GM18951 (cell line): ENCODE measurements around the gene NCAM1.

ENCODE experiments used
- POLR2A ChIP-seq: IDR thresholded peaks from 4 replicates; pipeline ENCODE4 v1.6.1; 2011; ENCODE audit warnings: mild to moderate bottlenecking; ENCODE audit not compliant: insufficient read length, insufficient read depth; ENCODE audit errors: extremely low read depth
- in situ Hi-C: fragments of 300-500 bp; cut with MboI; formaldehyde crosslinking; loops from one replicate; pipeline ENCODE4 v1.12.0; 2022; ENCODE audit warnings: low sequenced_read_pairs, mixed read lengths, inconsistent platforms; ENCODE audit not compliant: unreplicated experiment

Gene NCAM1

DNA sequence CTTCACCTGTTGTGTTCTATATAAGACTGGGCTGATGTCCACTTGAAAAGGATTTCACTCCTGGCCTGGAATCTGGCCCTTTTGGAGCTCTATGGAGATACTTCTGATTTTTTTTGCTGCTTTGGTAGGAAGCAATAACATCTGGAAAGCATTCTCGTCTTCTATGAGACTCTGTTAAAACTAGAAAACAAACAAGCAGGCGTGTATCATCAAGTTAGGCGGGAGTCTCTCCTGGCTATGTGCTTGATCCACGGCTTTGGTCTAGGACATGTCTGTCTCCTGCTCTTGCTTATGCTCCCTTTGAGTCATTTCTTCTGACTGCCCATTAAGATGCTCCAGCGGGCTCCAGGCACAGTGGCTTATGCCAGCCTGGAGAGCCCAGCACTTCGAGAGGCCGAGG lies 231.8 kb downstream of the NCAM1 start:
- in situ Hi-C loops: no loop called here
- TF ChIP-seq POLR2A: no peak

DNA sequence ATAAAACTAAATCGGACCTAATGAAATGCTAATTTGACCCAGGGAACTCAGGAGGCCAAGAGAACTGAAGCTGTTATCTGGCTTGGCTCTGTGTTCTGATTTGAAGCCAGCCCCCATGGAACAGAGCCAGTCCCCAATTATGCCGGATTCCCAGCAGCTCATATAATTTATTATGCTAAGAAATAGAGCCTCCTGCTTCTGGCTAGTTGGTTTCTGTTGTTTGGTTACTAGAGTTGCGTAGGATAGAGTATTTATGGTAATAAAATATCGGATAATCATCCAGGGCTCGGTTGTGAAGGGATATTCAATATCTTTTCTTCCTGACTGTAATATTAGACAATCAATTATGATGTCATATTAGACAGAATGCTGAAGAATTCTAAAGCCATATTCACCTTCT lies 232.7 kb downstream of the NCAM1 start:
- in situ Hi-C loops: no loop called here
- TF ChIP-seq POLR2A: no peak

DNA sequence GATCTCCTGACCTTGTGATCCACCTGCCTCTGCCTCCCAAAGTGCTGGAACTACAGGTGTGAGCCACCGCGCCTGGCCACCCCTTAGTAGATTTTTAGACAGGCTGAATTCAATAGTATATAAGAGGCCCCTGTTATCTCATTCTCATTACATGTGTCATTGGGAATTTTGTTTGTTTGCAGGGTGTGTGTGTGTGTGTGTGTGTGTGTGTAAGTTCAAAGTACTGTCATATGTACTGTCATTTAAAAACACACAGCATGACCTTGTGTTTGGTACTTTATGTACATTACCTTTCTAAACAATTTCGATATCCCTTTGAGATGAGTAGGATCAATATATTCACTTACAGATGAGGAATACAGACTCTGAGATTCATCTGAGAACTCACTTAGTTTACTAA lies 234.5 kb downstream of the NCAM1 start:
- TF ChIP-seq POLR2A: no peak
- in situ Hi-C loops: no loop called here

DNA sequence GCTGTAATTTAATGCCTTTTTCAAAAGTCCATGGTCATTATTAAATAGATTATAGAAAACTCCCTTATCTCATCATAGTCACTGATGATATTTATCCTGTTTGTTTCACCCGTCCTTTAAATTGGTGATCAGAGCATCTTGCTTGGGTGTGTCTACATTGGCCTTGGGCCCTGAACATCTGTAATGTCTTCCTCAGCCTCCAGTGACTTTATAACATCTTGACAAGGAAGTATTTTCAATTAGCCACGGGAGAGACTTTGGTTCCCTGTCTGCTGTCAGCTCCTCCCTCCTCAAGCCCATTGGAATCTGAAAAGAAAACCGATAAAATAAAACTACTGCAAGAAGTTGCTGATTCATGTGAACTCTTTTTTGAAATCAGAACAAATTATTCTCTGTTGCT lies 236.2 kb downstream of the NCAM1 start:
- in situ Hi-C loops: no loop called here
- no peak for TF ChIP-seq POLR2A

DNA sequence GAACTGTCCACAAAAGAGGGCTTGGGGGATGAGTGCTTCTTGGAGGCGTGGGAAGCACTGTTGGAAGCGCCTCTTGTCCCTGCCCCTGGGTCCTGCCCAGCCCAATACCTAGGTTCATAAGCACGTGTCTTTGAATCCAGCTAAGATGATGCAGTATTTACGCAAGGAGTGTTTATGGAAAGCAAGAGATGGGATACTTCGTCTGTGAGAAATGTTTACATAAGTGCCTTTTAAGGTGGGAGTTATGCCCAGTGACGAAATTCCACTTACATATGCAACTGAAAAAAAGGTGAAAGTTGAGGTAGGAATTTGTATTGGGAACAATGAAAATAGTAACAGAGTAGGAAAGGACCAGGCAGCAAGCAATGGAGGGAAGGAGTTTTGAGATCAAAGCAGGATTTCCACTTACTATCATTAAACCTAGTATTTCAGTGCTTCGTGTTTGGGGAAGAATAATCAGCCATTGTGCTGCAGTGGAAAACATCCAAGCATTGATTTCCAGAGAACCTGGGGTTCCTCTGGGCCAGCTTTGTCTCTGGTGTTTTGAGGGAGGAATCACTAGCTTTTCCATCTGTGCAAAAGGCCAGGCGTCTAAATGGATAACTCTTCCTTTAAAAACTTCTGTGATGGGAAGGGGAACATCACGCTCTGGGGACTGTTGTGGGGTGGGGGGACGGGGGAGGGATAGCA lies 237.9 kb downstream of the NCAM1 start:
- in situ Hi-C loops: no loop called here
- no peak for TF ChIP-seq POLR2A

DNA sequence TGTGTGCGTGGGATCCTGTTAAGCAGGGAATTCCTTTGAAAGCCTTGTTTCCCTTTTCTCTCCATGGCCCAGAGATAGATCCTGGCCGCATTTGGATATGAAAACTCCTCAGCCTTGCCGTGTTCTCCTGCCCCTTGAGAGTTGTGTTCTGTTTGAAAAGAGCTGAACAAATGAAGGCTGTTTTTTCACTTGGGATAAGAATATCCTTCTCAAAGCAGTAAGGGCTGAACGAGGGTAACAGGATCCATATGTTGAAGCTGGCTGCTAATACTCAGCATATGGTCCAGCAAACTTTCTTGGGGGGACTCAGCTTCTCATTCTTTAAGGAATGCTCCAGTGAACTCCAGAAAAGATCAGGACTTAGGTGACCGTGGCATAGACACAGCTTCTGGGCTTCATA lies 238.6 kb downstream of the NCAM1 start:
- in situ Hi-C loops: no loop called here
- TF ChIP-seq POLR2A: no peak

DNA sequence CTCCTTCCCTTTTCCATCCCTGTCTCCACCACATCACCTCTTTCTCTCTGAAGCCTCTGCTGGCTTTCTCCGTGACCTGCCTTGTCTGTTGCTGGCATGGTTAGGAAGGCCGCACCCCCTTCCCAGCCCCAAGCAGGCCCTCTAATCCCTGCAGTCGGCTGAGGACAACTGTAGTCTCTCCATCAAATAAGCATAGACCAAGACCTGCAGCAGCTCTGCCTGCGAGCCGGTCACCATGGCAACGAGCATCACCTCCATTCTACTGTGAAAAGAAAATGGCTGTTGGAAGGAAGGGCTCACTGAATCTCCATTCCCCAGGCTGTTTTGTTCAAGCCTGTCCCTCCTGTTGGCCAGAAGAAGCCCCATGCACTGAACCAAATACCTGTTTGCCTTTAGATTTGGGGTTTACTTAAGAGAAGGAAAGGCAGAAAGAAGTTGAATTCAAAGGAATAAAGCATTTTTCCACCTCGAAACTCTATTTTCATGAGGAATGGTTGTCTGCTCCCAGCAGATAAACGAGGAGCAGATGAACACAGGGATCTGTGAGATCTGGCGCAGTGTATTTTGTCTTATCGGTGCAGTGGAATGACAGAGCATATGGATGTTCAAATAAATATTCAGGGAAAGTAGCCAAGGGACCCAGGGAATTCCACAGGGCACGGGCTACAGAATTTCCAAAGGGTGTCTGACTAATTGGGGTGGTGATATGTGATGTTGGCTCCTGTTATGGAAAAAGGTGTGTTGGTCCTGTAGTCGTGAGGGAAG lies 240.0 kb downstream of the NCAM1 start:
- no peak for TF ChIP-seq POLR2A
- in situ Hi-C loops: no loop called here

DNA sequence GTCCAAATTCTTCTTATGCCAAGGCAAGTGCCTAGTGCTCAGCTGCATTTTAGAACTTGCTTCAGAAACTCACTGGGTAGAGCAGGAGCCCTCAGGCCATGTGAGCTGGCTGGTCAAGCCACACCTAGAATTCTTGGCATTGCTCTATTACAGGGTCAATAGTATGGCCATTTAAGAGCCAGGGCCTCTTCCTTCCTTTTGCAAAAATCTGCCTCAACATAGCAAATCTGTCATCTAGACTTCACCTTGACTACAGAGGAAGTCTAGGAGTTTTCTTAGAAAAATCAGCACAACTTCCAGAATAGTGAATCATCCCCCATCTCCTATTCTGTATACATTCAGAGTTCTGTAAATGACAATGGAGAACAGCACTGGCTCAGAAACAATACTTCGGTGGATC lies 241.2 kb downstream of the NCAM1 start:
- TF ChIP-seq POLR2A: no peak

DNA sequence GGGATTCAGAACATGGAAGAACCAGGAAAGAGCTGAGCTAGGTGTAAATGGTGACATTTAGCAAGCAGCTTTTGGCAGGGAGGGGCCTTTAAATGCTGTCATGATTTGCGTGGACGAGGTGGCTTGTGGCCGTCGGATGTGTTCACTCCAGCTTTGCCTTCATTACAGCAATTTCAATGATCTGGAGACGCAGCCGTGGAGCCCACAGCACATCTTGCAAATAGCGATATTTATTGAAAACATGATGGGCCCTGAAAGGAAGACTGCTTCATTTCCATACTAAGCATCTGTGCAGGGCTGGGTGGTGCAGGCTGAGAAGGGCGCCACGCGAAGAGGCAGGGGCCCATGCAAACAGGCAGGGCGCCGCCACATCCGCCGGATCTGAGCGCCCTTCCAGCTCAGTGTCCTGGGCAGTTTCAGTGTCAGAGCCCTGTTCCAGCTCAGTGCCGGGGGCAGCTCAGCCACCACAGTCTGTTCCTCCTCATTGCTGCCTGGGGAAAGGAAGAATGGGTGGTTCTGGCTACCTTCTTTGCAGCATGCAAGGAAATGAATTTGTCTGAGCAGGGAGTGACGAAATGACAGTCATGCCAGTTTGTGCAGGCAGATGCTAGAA lies 242.0 kb downstream of the NCAM1 start:
- in situ Hi-C loops: no loop called here

More for the DNA sequence above, 241.2 kb downstream of the NCAM1 start:
- in situ Hi-C loops: no loop called here

DNA sequence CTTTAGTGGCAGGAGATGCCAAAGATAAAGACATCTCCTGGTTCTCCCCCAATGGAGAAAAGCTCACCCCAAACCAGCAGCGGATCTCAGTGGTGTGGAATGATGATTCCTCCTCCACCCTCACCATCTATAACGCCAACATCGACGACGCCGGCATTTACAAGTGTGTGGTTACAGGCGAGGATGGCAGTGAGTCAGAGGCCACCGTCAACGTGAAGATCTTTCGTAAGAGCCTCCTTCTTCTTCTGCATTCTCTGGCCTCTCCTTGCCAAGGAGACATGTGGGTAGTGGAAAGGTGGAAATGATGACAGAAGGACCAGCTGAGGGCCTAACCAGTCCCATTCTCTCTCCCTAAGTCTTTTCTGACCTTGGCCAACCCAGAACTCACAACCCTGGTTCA lies 243.1 kb downstream of the NCAM1 start:
- in situ Hi-C loops: no loop called here
- TF ChIP-seq POLR2A: no peak

More for the DNA sequence above, 242.0 kb downstream of the NCAM1 start:
- TF ChIP-seq POLR2A: no peak

DNA sequence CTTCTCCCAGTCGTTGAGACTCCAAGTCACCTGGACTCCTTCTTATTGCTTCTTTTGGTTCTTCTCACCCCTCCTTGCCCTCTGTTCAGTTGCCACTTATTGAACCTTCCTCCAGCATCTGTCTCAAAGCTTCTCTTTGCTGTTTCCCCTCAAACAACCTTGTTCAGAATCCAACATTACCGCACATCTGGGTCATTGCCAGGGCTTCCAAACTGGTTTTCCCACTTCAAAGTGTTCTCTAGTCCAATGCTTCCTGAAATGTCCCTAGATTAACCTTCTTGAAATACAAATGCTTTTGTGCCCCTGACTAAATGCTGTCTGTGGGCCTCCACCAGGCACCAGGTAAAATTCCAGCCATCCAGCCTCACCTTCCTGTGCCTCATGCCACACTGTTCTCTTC lies 252.3 kb downstream of the NCAM1 start:
- TF ChIP-seq POLR2A: no peak
- in situ Hi-C loops: no loop called here

DNA sequence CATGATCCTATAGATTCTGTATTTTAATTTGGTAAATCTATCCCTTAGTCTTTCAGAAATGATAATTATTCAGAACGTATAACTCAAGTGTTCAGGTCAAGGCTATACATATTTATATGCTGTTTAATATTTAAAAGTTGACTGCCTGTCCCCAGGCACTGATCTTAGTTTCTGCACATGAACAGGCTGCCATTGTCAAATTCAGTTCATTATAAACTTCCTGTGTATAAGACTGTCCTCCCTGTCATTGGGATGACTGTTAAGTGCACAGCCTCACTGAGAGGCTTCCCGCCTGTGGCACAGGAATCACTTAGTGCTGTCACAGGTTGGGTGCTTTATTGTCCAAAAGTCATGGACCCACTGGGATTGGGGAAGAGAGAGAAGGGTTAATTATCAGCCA lies 261.0 kb downstream of the NCAM1 start:
- in situ Hi-C loops: no loop called here
- no peak for TF ChIP-seq POLR2A

DNA sequence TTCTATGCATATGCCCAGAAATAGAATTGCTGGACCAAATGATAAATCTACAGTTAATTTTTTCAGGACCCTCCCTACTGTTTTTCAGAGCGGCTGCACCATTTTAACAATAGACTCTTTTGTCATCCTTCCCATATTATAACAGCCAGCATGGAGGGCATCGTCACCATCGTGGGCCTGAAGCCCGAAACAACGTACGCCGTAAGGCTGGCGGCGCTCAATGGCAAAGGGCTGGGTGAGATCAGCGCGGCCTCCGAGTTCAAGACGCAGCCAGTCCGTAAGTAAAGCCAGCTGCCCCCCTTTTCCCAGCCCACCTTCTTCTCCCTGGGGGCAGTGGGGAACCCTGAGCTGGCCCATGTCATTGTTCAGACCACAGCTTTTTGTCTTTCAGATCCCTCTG lies 273.7 kb downstream of the NCAM1 start:
- no peak for TF ChIP-seq POLR2A
- in situ Hi-C loops: no loop called here

DNA sequence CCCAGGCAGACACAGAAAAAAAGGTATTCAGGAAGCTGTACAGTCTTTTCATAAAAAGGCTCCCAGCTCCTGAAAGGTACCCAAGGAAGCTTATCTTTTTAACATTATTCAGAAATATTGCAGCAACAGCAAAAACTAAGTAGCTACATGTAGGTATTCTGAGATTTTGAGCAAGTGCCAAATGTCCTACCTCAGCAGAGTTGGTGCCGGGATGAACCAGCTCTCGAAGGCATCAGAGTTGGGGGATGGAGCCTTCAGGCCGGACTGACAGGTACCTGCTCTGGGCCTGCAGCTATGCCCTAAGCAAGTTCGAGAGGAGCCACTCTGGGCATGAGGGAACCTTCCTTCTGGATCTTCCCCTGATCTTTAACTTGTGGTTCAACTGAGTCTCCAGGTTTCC lies 276.0 kb downstream of the NCAM1 start:
- no peak for TF ChIP-seq POLR2A
- in situ Hi-C loops: no loop called here

DNA sequence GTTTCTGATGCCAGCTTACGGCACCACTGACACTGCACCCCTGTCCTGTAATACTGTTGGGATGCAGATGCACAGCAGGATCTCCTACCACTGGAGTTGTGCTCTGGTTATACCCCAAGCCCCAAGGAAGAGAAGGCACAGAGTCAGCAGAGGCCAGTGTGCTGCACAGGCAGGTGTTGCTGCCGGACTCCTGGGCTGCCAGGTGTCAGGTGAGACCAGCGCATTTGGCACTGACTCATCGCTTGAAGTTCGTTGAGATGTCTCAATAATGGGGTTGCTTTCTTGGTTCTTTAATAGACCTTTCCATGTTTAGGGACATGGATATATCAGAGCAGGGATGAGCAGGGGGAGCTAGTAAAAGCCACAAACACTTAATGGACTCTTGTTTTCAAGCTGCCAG lies 277.5 kb downstream of the NCAM1 start:
- in situ Hi-C loops: no loop called here
- no peak for TF ChIP-seq POLR2A
